Testis (tissue), 3 donors: ENCODE results near the gene ASB13. TPM values are rescaled to one million over a fixed set of nuclear protein-coding genes. Genes with fewer than 3 reads are reported as not detected.

Experiments used
- DNase-seq: peaks from one replicate; pipeline ENCODE4 v3.0.0-alpha.2; 2019
- H3K27ac ChIP-seq, 2 donors: fragments of 200-600 bp; sonication (generic); one replicate each; pipeline ENCODE4 v1.5.1; 2019
- H3K27me3 ChIP-seq: fragments of 200-600 bp; sonication (generic); one replicate; pipeline ENCODE4 v1.5.1; 2019
- H3K36me3 ChIP-seq: fragments of 200-600 bp; sonication (generic); one replicate; pipeline ENCODE4 v1.5.1; 2017; ENCODE audit warnings: low read depth; ENCODE audit errors: missing control alignments
- H3K4me1 ChIP-seq: fragments of 200-600 bp; sonication (generic); one replicate; pipeline ENCODE4 v1.5.1; 2019
- H3K4me3 ChIP-seq, 2 donors: fragments of 200-600 bp; sonication (generic); one replicate each; pipeline ENCODE4 v1.5.1; 2017 to 2019
- H3K9me3 ChIP-seq: fragments of 200-600 bp; sonication (generic); one replicate; pipeline ENCODE4 v1.5.1; 2017
- POLR2A ChIP-seq: fragments of 450-650 bp; IDR thresholded peaks from one replicate; pipeline ENCODE4 v1.6.1; 2017; ENCODE audit warnings: antibody characterized with exemption, mild to moderate bottlenecking, moderate library complexity
- WGBS, 2 donors: methylation state at CpG; one replicate each; pipeline ENCODE4 v1.1.5; 2018; 5-methylcytosine and 5-hydroxymethylcytosine counted together
- intact Hi-C: fragments of 100-400 bp; cut with DNase I; formaldehyde crosslinking; loops from one replicate; pipeline ENCODE4 v1.15.1; 2023; ENCODE audit warnings: low total_unique reads
- polyA plus RNA-seq: library from polyadenylated mRNA; stranded (reverse); fragments of 350-450 nt; fragmentation: Illumina TruSeq; extraction: RNeasy Lipid Tissue Mini Kit (QIAGEN cat#74804); gene quantifications from one replicate; pipeline ENCODE4 v1.2.3, GENCODE V29; 2014; ENCODE audit warnings: low read depth, low replicate concordance; ENCODE audit not compliant: insufficient read depth
- total RNA-seq, 2 donors: library from RNA; depleted of rRNA; stranded (reverse); fragments of >200 nt; gene quantifications; one replicate each; pipeline ENCODE4 v1.2.3, GENCODE V29; 2016
- TF ChIP-seq, protein P1 (sequence below), 3 experiments: fragments of 450-650 bp in 2 of 3; fragments of 200-600 bp in 1 of 3; sonication (generic) in 1 of 3; IDR thresholded peaks; one replicate each; pipeline ENCODE4 v1.5.1; 2016 to 2019; ENCODE audit warnings: antibody characterized with exemption in 3 of 3, mild to moderate bottlenecking in 2 of 3, moderate library complexity in 1 of 3

The ASB13 gene
- total and polyA plus RNA-seq, 3 donors from 2014 or later: 9.4 to 14.1 (median 12.3) TPM

GRCh38 chr10:5659702-5660528, 6.5 kb downstream of the ASB13 start:
- Histone ChIP-seq H3K27me3 (no peaks in the 10 kb centered on the region), H3K9me3 (no peaks in the 10 kb centered on the region), H3K4me1 (peaks cover 24% of the 10 kb centered on the region), H3K4me3 (no peak overlapping the region), H3K36me3 (no peaks in the 10 kb centered on the region), H3K27ac (no peak overlapping the region)
- 47 to 66% methylated on average over 15 to 16 of the region's 16 CpGs for WGBS, 2 donors
- TF ChIP-seq, protein P1, sequence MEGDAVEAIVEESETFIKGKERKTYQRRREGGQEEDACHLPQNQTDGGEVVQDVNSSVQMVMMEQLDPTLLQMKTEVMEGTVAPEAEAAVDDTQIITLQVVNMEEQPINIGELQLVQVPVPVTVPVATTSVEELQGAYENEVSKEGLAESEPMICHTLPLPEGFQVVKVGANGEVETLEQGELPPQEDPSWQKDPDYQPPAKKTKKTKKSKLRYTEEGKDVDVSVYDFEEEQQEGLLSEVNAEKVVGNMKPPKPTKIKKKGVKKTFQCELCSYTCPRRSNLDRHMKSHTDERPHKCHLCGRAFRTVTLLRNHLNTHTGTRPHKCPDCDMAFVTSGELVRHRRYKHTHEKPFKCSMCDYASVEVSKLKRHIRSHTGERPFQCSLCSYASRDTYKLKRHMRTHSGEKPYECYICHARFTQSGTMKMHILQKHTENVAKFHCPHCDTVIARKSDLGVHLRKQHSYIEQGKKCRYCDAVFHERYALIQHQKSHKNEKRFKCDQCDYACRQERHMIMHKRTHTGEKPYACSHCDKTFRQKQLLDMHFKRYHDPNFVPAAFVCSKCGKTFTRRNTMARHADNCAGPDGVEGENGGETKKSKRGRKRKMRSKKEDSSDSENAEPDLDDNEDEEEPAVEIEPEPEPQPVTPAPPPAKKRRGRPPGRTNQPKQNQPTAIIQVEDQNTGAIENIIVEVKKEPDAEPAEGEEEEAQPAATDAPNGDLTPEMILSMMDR (IDR thresholded peaks at IDR 0.05): no peak
- no peak for TF ChIP-seq POLR2A
- DNase-seq: peak; percentile 36
- intact Hi-C loops: no loop called here

GRCh38 chr10:5658871-5659618, 7.3 kb downstream of the ASB13 start:
- 88 to 90% methylated on average over 19 to 20 of the region's 20 CpGs for WGBS, 2 donors
- Histone ChIP-seq H3K9me3 (no peaks in the 10 kb centered on the region), H3K27me3 (no peaks in the 10 kb centered on the region), H3K36me3 (no peaks in the 10 kb centered on the region), H3K4me3 (no peak overlapping the region), H3K4me1 (peaks cover 24% of the 10 kb centered on the region), H3K27ac (no peak overlapping the region)
- no peak for TF ChIP-seq POLR2A
- TF ChIP-seq, protein P1 (IDR thresholded peaks at IDR 0.05): no peak
- intact Hi-C loops: no loop called here
- no peak for DNase-seq

DNA sequence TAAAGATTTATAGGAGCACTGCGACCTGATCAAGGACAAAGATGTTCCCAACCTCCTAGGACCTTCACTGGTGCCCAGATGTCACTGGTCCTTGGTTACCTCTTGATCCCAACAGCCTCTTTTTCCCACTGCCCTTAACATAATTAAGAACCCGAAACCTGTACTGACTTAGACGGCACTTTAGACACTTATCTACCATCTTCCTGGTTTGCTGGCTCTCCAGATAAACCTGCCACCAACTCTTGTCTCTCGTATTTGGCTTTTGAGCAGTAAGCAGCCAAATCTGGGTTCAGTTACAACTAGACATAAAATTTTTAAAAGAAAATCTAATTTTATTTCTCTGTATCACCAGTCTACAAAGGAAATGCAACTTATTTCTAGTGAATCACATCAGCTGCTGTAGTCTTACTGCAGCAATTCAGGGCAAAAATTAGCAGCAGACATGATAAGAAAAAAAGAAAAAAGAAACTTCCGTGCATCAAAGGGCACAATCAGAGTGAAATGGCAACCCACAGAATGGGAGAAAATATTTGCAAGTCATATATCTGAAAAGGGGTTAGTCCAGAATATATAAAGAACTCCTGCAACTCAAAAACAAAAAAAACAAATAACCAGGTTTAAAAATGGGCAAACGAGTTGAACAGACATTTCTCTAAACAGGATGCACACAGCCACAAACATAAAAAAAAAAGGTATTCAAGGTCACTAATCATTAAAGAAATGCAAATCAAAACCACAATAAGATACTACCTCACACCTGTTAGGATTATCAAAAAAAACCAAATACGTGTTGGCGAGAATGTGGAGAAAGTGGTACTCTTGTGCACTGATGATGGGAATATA, 9.4 kb downstream of the ASB13 start:
- Histone ChIP-seq H3K27ac (no peak overlapping the region), H3K4me3 (no peak overlapping the region), H3K27me3 (no peaks in the 10 kb centered on the region), H3K9me3 (no peaks in the 10 kb centered on the region), H3K4me1 (peaks cover 30% of the 10 kb centered on the region), H3K36me3 (no peaks in the 10 kb centered on the region)
- no peak for DNase-seq
- TF ChIP-seq, protein P1 (IDR thresholded peaks at IDR 0.05): no peak
- TF ChIP-seq POLR2A: no peak
- intact Hi-C loops: no loop called here
- WGBS, 2 donors: 68 to 69% methylated on average over 8 of the region's 8 CpGs

DNA sequence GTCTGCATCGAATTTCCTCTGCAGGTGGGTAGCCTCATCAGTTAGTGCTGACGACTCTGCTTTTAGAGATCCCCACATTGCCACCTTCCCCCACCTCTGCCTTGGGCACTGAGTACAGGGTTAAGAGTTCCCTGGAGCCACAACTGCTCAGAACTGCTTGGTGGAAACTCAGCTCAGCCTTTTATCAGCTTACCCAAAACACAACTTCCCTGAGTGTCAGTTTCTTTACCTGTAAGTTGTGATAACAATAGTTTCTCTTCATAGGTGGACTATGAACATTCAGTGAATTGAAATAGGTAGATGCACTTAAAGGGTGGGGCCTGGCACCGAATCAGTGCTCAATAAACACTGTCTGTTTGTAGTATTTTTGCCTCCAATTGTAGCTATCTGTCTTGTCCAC, 11.3 kb downstream of the ASB13 start:
- Histone ChIP-seq H3K4me3 (no peak overlapping the region), H3K9me3 (no peaks in the 10 kb centered on the region), H3K4me1 (peaks cover 36% of the 10 kb centered on the region), H3K27me3 (no peaks in the 10 kb centered on the region), H3K36me3 (no peaks in the 10 kb centered on the region), H3K27ac (no peak overlapping the region)
- intact Hi-C loops: no loop called here
- WGBS, 2 donors: 81 to 85% methylated on average over 3 of the region's 3 CpGs
- no peak for DNase-seq
- TF ChIP-seq, protein P1 (IDR thresholded peaks at IDR 0.05): no peak
- no peak for TF ChIP-seq POLR2A
